Ishikawa (cell line): ENCODE results near the gene JARID2.

Source experiments
- CEBPB ChIP-seq: IDR thresholded peaks from 2 replicates; pipeline ENCODE4 v1.6.1; 2012
- CREB1 ChIP-seq: IDR thresholded peaks from 2 replicates; pipeline ENCODE4 v1.6.1; 2012; ENCODE audit warnings: low read depth
- EGR1 ChIP-seq: IDR thresholded peaks from 2 replicates; pipeline ENCODE4 v1.6.1; 2012
- EP300 ChIP-seq: IDR thresholded peaks from 2 replicates; pipeline ENCODE4 v1.6.1; 2012; ENCODE audit warnings: borderline replicate concordance
- FOXM1 ChIP-seq: IDR thresholded peaks from 2 replicates; pipeline ENCODE4 v1.6.1; 2012; ENCODE audit warnings: low read depth, borderline replicate concordance
- NFIC ChIP-seq: IDR thresholded peaks from 2 replicates; pipeline ENCODE4 v1.6.1; 2012
- RAD21 ChIP-seq: IDR thresholded peaks from 2 replicates; pipeline ENCODE4 v1.6.1; 2012; ENCODE audit warnings: low read depth
- TAF1 ChIP-seq: IDR thresholded peaks from 2 replicates; pipeline ENCODE4 v1.6.1; 2012; ENCODE audit warnings: low read depth, mild to moderate bottlenecking
- TCF12 ChIP-seq: IDR thresholded peaks from 2 replicates; pipeline ENCODE4 v1.6.1; 2012; ENCODE audit warnings: low read depth
- TEAD4 ChIP-seq: IDR thresholded peaks from 2 replicates; pipeline ENCODE4 v1.6.1; 2012
- USF1 ChIP-seq: IDR thresholded peaks from 2 replicates; pipeline ENCODE4 v1.6.1; 2012
- YY1 ChIP-seq: IDR thresholded peaks from 2 replicates; pipeline ENCODE4 v1.6.1; 2012; ENCODE audit warnings: low read depth
- ZBTB7A ChIP-seq: IDR thresholded peaks from 2 replicates; pipeline ENCODE4 v1.6.1; 2012; ENCODE audit warnings: low read depth
- TF ChIP-seq, protein P1 (sequence below): IDR thresholded peaks from 2 replicates; pipeline ENCODE4 v1.6.1; 2012
- TF ChIP-seq, protein P2 (sequence below): IDR thresholded peaks from 2 replicates; pipeline ENCODE4 v1.6.1; 2012; ENCODE audit warnings: low read depth, mild to moderate bottlenecking

The JARID2 gene

GRCh38 chr6:15502446-15503345 is 256.8 kb downstream of the JARID2 start:
- TF ChIP-seq, protein P1, sequence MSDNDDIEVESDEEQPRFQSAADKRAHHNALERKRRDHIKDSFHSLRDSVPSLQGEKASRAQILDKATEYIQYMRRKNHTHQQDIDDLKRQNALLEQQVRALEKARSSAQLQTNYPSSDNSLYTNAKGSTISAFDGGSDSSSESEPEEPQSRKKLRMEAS, result no peak
- no peak for TF ChIP-seq EGR1
- no peak for TF ChIP-seq CEBPB
- no peak for TF ChIP-seq TAF1
- TF ChIP-seq FOXM1, result no peak
- no peak for TF ChIP-seq USF1
- TF ChIP-seq TEAD4, result no peak
- no peak for TF ChIP-seq NFIC
- TF ChIP-seq YY1, result no peak
- no peak for TF ChIP-seq CREB1
- TF ChIP-seq RAD21, result no peak

- TF ChIP-seq ZBTB7A (no peak), TAF1 (no peak), EGR1 (no peak), TCF12 (no peak), TEAD4 (no peak), FOXM1 (no peak), RAD21 (no peak), EP300 (no peak), NFIC (no peak), YY1 (no peak), CREB1 (no peak), USF1 (no peak), CEBPB (no peak)
- TF ChIP-seq, protein P1, result no peak
- TF ChIP-seq, protein P2, sequence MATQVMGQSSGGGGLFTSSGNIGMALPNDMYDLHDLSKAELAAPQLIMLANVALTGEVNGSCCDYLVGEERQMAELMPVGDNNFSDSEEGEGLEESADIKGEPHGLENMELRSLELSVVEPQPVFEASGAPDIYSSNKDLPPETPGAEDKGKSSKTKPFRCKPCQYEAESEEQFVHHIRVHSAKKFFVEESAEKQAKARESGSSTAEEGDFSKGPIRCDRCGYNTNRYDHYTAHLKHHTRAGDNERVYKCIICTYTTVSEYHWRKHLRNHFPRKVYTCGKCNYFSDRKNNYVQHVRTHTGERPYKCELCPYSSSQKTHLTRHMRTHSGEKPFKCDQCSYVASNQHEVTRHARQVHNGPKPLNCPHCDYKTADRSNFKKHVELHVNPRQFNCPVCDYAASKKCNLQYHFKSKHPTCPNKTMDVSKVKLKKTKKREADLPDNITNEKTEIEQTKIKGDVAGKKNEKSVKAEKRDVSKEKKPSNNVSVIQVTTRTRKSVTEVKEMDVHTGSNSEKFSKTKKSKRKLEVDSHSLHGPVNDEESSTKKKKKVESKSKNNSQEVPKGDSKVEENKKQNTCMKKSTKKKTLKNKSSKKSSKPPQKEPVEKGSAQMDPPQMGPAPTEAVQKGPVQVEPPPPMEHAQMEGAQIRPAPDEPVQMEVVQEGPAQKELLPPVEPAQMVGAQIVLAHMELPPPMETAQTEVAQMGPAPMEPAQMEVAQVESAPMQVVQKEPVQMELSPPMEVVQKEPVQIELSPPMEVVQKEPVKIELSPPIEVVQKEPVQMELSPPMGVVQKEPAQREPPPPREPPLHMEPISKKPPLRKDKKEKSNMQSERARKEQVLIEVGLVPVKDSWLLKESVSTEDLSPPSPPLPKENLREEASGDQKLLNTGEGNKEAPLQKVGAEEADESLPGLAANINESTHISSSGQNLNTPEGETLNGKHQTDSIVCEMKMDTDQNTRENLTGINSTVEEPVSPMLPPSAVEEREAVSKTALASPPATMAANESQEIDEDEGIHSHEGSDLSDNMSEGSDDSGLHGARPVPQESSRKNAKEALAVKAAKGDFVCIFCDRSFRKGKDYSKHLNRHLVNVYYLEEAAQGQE, result no peak
Observed at GRCh38 chr6:15503346-15503680, 257.4 kb downstream of the JARID2 start.

- TF ChIP-seq EGR1 (no peak), RAD21 (no peak), TCF12 (no peak), CEBPB (no peak), USF1 (no peak), FOXM1 (no peak), CREB1 (no peak), ZBTB7A (no peak), NFIC (no peak), TEAD4 (no peak)
- TF ChIP-seq, protein P2, result no peak
Observed at GRCh38 chr6:15504040-15504495, 258.2 kb downstream of the JARID2 start.

DNA sequence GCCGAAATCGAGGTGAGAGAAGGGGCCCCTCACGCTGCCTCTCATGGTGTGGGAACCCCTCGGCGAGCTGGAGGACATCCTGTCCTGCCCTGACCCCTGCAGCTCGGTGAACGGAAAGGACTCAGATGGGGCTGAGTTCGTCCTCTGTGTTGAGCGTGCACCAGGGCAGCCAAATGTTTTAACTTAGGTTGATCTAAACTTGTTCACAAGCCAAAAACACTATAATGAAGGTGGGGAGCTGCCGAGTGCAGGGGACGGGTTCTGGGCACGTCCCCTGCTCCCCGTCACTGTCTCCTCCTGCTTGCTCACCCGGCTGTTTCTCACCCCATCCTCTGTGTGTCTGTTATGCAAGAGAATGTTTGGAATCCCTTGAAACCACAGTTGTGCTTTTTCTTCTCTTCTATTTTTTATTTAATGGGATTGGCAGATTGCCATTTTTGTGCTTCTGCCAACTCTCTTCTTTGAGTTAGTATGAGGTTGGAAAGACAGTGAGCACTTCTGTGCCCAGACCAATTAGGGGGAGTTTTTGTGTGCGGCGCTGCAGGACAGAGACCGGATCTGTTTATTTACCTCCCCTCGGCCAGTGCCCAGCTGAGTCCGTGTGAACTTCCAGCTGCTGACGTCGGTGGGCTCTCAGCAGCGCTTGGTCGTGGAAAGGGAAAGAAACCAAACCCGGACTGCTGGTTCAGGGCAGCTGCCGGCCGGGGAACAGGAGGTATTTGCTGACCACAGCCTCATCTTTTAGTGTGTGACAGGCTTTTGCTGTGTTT is 258.9 kb downstream of the JARID2 start:
- TF ChIP-seq NFIC (peak; percentile 93), RAD21 (no peak; the same call in 1 of the 2 replicates), TEAD4 (peak; percentile 80), CREB1 (no peak), TCF12 (0 out of 2 replicates have a peak, but pooled peaks have one; percentile 27), EP300 (peak; percentile 35; the same call in 1 of the 2 replicates), CEBPB (peak; percentile 76)

GRCh38 chr6:15505463-15505918 is 259.6 kb downstream of the JARID2 start:
- TF ChIP-seq TEAD4 (no peak), USF1 (no peak), TCF12 (no peak), NFIC (no peak), ZBTB7A (no peak), YY1 (no peak), CEBPB (no peak), RAD21 (no peak)
- TF ChIP-seq, protein P1, result no peak
